H1 (cell line): ENCODE results near the gene SPCS1. TPM values are rescaled to one million over a fixed set of nuclear protein-coding genes. Genes with fewer than 3 reads are reported as not detected.
A peak's percentile ranks its signal among the peaks of the same experiment; 100 is the strongest.

Experiments used
- CTCF ChIA-PET: fragments of 300-600 bp; sonication (Branson Sonifier 250); formaldehyde crosslinking; loops from one replicate; lab custom pipeline; 2021; ENCODE audit not compliant: partially characterized antibody; lab: Charles Lee
- POLR2A ChIA-PET: fragments of 300-600 bp; sonication (Branson Sonifier 250); formaldehyde crosslinking; loops from one replicate; lab custom pipeline; 2021; ENCODE audit warnings: inconsistent platforms; ENCODE audit not compliant: partially characterized antibody; lab: Charles Lee
- DNase-seq, 2 experiments: peaks; one replicate each; pipeline versions ENCODE4 v3.0.0 to v3.0.0-alpha.2; 2010 to 2022; ENCODE audit warnings: low spot score in 2 of 2, low read depth in 1 of 2, mixed read lengths in 1 of 2
- FAIRE-seq: peaks from 2 replicates; lab custom pipeline; 2011; peaks lifted over from hg19 to GRCh38; lab: Jason Lieb, UNC
- H2AFZ ChIP-seq: 2 replicates; pipeline ENCODE4 v1.8.1; 2012; ENCODE audit warnings: low read length, inconsistent platforms
- H2AK5ac ChIP-seq: 2 replicates; pipeline ENCODE4 v1.6.1; 2013; ENCODE audit warnings: low read depth, low read length
- H2BK120ac ChIP-seq: replicated peaks from 2 replicates; pipeline ENCODE3; 2013; ENCODE audit warnings: low read depth, low read length, inconsistent platforms
- H2BK12ac ChIP-seq: 2 replicates; pipeline ENCODE4 v1.6.1; 2013; ENCODE audit warnings: low read depth, low read length
- H2BK15ac ChIP-seq: 2 replicates; pipeline ENCODE4 v1.6.1; 2013; ENCODE audit warnings: low read length
- H2BK20ac ChIP-seq: 2 replicates; pipeline ENCODE4 v1.6.1; 2013; ENCODE audit warnings: low read length
- H2BK5ac ChIP-seq: 2 replicates; pipeline ENCODE4 v1.6.1; 2013; ENCODE audit warnings: low read depth, low read length
- H3K14ac ChIP-seq: 2 replicates; pipeline ENCODE4 v1.6.1; 2013; ENCODE audit warnings: inconsistent platforms; ENCODE audit not compliant: insufficient read length
- H3K18ac ChIP-seq: 2 replicates; pipeline ENCODE4 v1.6.1; 2013; ENCODE audit warnings: low read length; ENCODE audit errors: extremely low read depth
- H3K23ac ChIP-seq: 2 replicates; pipeline ENCODE4 v1.6.1; 2013; ENCODE audit warnings: inconsistent platforms; ENCODE audit not compliant: insufficient read length
- H3K23me2 ChIP-seq: 2 replicates; pipeline ENCODE4 v1.6.1; 2013; ENCODE audit warnings: low read depth, low read length
- H3K27ac ChIP-seq: 2 replicates; pipeline ENCODE4 v1.6.1; 2011; ENCODE audit warnings: low read depth, low read length, inconsistent platforms
- H3K27me3 ChIP-seq, 4 experiments: replicated peaks in 1 of 4; 1 replicate in 1 of 4; 2 replicates in 3 of 4; pipeline versions ENCODE4 v1.6.1 to v1.8.1; 2011 to 2013; ENCODE audit warnings: low read length in 3 of 4, mild to moderate bottlenecking in 3 of 4, inconsistent platforms in 2 of 4, mixed read lengths in 2 of 4, moderate library complexity in 1 of 4; ENCODE audit not compliant: control insufficient read depth in 3 of 4, insufficient read depth in 3 of 4; ENCODE audit errors: extremely low read depth in 1 of 4
- H3K36me3 ChIP-seq, 4 experiments: 2 replicates each; pipeline versions ENCODE4 v1.6.1 to v1.8.1; 2011 to 2013; ENCODE audit warnings: mild to moderate bottlenecking in 4 of 4, low read length in 3 of 4, moderate library complexity in 2 of 4, control low read depth in 1 of 4, inconsistent platforms in 1 of 4; ENCODE audit not compliant: insufficient read depth in 4 of 4, control insufficient read depth in 2 of 4
- H3K4ac ChIP-seq: replicated peaks from 2 replicates; pipeline ENCODE3; 2013; ENCODE audit warnings: low read length, low read depth, mixed read lengths, inconsistent platforms; ENCODE audit not compliant: insufficient read length
- H3K4me1 ChIP-seq, 4 experiments: replicated peaks in 1 of 4; 1 replicate in 1 of 4; 2 replicates in 3 of 4; pipeline versions ENCODE4 v1.6.1 to v1.8.1; 2011 to 2013; ENCODE audit warnings: low read length in 3 of 4, inconsistent platforms in 2 of 4, mixed read lengths in 1 of 4; ENCODE audit not compliant: insufficient read depth in 4 of 4, control insufficient read depth in 3 of 4
- H3K4me2 ChIP-seq, 2 experiments: 2 replicates each; pipeline versions ENCODE4 v1.6.1 to v1.8.1; 2011 to 2013; ENCODE audit warnings: low read depth in 2 of 2, low read length in 2 of 2, control low read depth in 1 of 2, inconsistent platforms in 1 of 2, mild to moderate bottlenecking in 1 of 2; ENCODE audit not compliant: insufficient read depth in 1 of 2
- H3K4me3 ChIP-seq, 4 experiments: fragments of 200-600, 300-600 bp in 1 of 4; sonication (generic), shearing (Covaris generic), sonication (Bioruptor Twin) in 1 of 4; 2 replicates each; pipeline versions ENCODE4 v1.5.1 to v1.8.1; 2011 to 2016; ENCODE audit warnings: low read length in 4 of 4, low read depth in 3 of 4, control low read depth in 2 of 4, inconsistent platforms in 2 of 4, mild to moderate bottlenecking in 2 of 4, mixed read lengths in 1 of 4, moderate library complexity in 1 of 4; ENCODE audit not compliant: insufficient read depth in 2 of 4; ENCODE audit errors: extremely low read depth in 1 of 4
- H3K56ac ChIP-seq: replicated peaks from 2 replicates; pipeline ENCODE3; 2013; ENCODE audit warnings: low read depth, mild to moderate bottlenecking, mixed read lengths, low read length, inconsistent platforms; ENCODE audit not compliant: insufficient read length
- H3K79me1 ChIP-seq: 2 replicates; pipeline ENCODE4 v1.6.1; 2013; ENCODE audit warnings: low read depth, low read length, control low read depth
- H3K79me2 ChIP-seq, 2 experiments: 2 replicates each; pipeline versions ENCODE4 v1.6.1 to v1.8.1; 2012 to 2013; ENCODE audit warnings: low read length in 2 of 2, mild to moderate bottlenecking in 2 of 2, inconsistent platforms in 1 of 2; ENCODE audit not compliant: insufficient read depth in 2 of 2, control insufficient read depth in 1 of 2
- H3K9ac ChIP-seq, 4 experiments: replicated peaks in 1 of 4; 1 replicate in 1 of 4; 2 replicates in 3 of 4; pipeline versions ENCODE4 v1.6.1 to v1.8.1; 2011 to 2013; ENCODE audit warnings: low read depth in 3 of 4, low read length in 3 of 4, control low read depth in 2 of 4, mild to moderate bottlenecking in 2 of 4, moderate library complexity in 2 of 4, inconsistent platforms in 1 of 4; ENCODE audit errors: extremely low read depth in 1 of 4
- H3K9me3 ChIP-seq, 2 experiments: 2 replicates each; pipeline versions ENCODE4 v1.6.1 to v1.8.1; 2012 to 2013; ENCODE audit warnings: mild to moderate bottlenecking in 2 of 2, moderate library complexity in 2 of 2, control low read depth in 1 of 2, inconsistent platforms in 1 of 2, low read depth in 1 of 2, low read length in 1 of 2, mixed read lengths in 1 of 2; ENCODE audit not compliant: insufficient read depth in 2 of 2
- H4K20me1 ChIP-seq, 2 experiments: replicated peaks in 1 of 2; 2 replicates each; pipeline versions ENCODE3 to v1.8.1; 2011 to 2013; ENCODE audit warnings: inconsistent platforms in 2 of 2, low read length in 2 of 2, mild to moderate bottlenecking in 1 of 2; ENCODE audit not compliant: insufficient read depth in 2 of 2, control insufficient read depth in 1 of 2
- H4K5ac ChIP-seq: 2 replicates; pipeline ENCODE4 v1.6.1; 2013; ENCODE audit warnings: low read length, low read depth, mixed read lengths, inconsistent platforms; ENCODE audit not compliant: insufficient read length
- H4K8ac ChIP-seq: 2 replicates; pipeline ENCODE4 v1.8.0; 2013; ENCODE audit warnings: mild to moderate bottlenecking, moderate library complexity, low read length, inconsistent platforms; ENCODE audit not compliant: insufficient read depth; ENCODE audit errors: extremely low read depth
- H4K91ac ChIP-seq: replicated peaks from 2 replicates; pipeline ENCODE3; 2013; ENCODE audit warnings: low read length, mixed read lengths, inconsistent platforms; ENCODE audit not compliant: insufficient read length
- KDM5A ChIP-seq: fragments of 200-600 bp; IDR thresholded peaks from 2 replicates; pipeline ENCODE4 v1.7.1; 2012; ENCODE audit warnings: mild to moderate bottlenecking, low read length, inconsistent platforms, mixed read lengths
- MAFK ChIP-seq: IDR thresholded peaks from 2 replicates; pipeline ENCODE4 v1.6.1; 2012; ENCODE audit warnings: low read depth, mild to moderate bottlenecking, improper control_type of control experiment, low read length
- POLR2A ChIP-seq, 2 experiments: IDR thresholded peaks; 1 replicate in 1 of 2; 2 replicates in 1 of 2; pipeline ENCODE4 v1.6.1; 2011; ENCODE audit warnings: low read depth in 2 of 2, low read length in 2 of 2, mild to moderate bottlenecking in 2 of 2; ENCODE audit errors: control extremely low read depth in 1 of 2
- POLR2AphosphoS5 ChIP-seq: IDR thresholded peaks from 2 replicates; pipeline ENCODE4 v1.6.1; 2011; ENCODE audit warnings: low read depth, low read length
- WGBS, 2 experiments: shearing (Covaris generic) in 1 of 2; methylation state at CpG; one replicate each; pipeline versions ENCODE4 v1.1.6 to v1.1.7; 2013 to 2015; ENCODE audit warnings: low lambda C conversion rate in 2 of 2, mixed read lengths in 2 of 2, inconsistent platforms in 1 of 2, low coverage in 1 of 2, missing lambda C conversion rate in 1 of 2; ENCODE audit not compliant: insufficient replicate concordance in 2 of 2, insufficient coverage in 1 of 2, insufficient read length in 1 of 2; ENCODE audit errors: extremely low coverage in 1 of 2, missing lambda C conversion rate in 1 of 2; 5-methylcytosine and 5-hydroxymethylcytosine counted together
- polyA plus RNA-seq, 7 experiments: library from polyadenylated mRNA; depleted of rRNA in 3 of 7; stranded (reverse) in 5 of 7; unstranded in 2 of 7; fragments of >200 nt in 5 of 7; fragments of 200-250 nt in 2 of 7; gene quantifications; 1 replicate in 5 of 7; 2 replicates in 1 of 7; 4 replicates in 1 of 7; pipeline versions ENCODE4 v1.2.1 to v1.2.3, GENCODE V29; 2011 to 2013; ENCODE audit warnings: missing spikeins in 2 of 7, mixed read lengths in 2 of 7
- total RNA-seq: library from RNA; stranded (reverse); fragmentation: NEBNext Ultra II Directional; extraction: Animal tissue kit (Norgen Biotek cat#: 25700); gene quantifications from 2 replicates; pipeline ENCODE4 v1.2.1, GENCODE V29; 2021

Gene SPCS1
- total and polyA plus RNA-seq, 2 of the 8 experiments (the other 6 are each of a cell fraction or from before 2014, with no cell fraction given), result 104 to 191 TPM

DNA sequence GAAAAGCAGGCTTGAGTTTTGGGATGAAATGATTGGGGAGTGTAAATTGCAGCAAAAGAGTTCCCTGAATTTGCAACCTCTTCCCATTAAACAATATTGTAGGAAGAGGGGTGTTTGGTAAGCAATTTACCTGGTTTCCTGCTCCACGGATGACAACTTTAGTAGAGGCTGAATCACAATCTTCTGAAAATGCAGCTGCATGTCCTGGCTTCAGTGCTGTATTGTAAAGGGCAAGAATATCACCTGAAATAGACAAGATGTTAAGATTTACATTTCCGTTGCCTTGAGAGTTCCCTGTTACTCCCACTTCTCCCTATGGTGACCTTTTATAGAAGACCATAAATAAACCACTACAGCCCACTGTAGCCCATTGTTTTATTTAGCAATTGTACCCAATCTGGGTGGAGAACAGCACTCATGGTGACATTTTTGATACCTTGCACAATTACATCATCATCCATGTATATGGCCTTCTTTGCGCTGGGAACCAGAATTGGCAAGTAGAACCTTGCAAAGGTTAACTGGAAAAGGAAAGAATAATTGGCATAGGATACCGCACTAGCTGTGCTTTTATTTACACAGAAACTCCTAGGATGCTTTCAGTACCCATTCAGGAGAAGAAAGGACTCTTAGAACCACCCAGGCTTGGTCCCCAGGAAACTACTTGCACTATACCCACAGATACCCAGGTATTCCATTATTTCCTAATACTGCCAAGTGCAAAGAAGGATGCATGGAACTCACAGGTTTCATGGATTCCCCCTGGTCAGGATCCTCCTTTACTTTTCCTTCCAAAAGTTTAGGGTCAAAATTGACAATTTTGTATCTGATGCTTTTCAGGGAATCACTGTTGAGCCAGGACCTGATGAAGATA lies 9.9 kb upstream of the SPCS1 start:
- Histone ChIP-seq H2AFZ (no peak overlapping the region), H3K14ac (no peak overlapping the region), H3K27me3 (no peaks in the 10 kb centered on the region), H3K79me1 (no peaks in the 10 kb centered on the region), H3K79me2 (no peaks in the 10 kb centered on the region; a peak in 1 of 4 replicates), H2BK20ac (no peak overlapping the region), H3K36me3 (peaks cover 40 to 72% (median 56%) of the 10 kb centered on the region in 4 experiments), H3K4me1 (no peaks in the 10 kb centered on the region), H4K5ac (no peak overlapping the region), H3K56ac (no peak overlapping the region), H3K23me2 (no peaks in the 10 kb centered on the region), H2BK120ac (no peak overlapping the region), H2BK12ac (no peak overlapping the region), H2BK5ac (no peak overlapping the region), H3K9ac (no peak overlapping the region), H4K91ac (no peak overlapping the region), H2BK15ac (no peak overlapping the region), H3K4me3 (no peak overlapping the region), H4K8ac (no peak overlapping the region), H4K20me1 (peaks cover 7 to 13% of the 10 kb centered on the region in 2 experiments), H3K4ac (no peak overlapping the region), H3K23ac (no peak overlapping the region), H2AK5ac (no peak overlapping the region), H3K18ac (no peak overlapping the region), H3K9me3 (no peaks in the 10 kb centered on the region), H3K4me2 (no peak overlapping the region), H3K27ac (no peak overlapping the region)
- peak in 1 of 2 experiments; percentile 30 for DNase-seq
- 93% methylated on average over 4 of the region's 4 CpGs; no CpG with 5 or more reads in 1 of the 2 experiments for WGBS, 2 experiments
- ChIA-PET CTCF (interaction anchor here (0.6 to 1.7 kb wide), 4 partner anchors 10 to 103 kb away, joined by 3 to 4 read pairs (median 3); partner anchors contain the start of genes GLT8D1 and SPCS1), POLR2A (interaction anchor here (1.3 to 18.8 kb wide), 6 partner anchors 5 to 74 kb away, joined by 3 to 347 read pairs (median 56); partner anchors contain the start of genes GLT8D1, GNL3, PBRM1 and SPCS1)
- no peak for FAIRE-seq
- TF ChIP-seq MAFK, result no peak
- TF ChIP-seq POLR2AphosphoS5, result peak; percentile 56; the same call in 1 of the 2 replicates
- no peak for TF ChIP-seq KDM5A
- peak; percentile 39 to 76 for TF ChIP-seq POLR2A (IDR thresholded peaks at IDR 0.05; ENCODE audit: control extremely low read depth in 1 of 2, low read depth in 2 of 2, low read length in 2 of 2)
